Hepatic stellate cell (primary cell): Measurements from ENCODE around the gene VPS26A.

Source experiments
- DNase-seq: peaks from one replicate; pipeline ENCODE4 v3.0.0; 2011; ENCODE audit warnings: low spot score

The VPS26A gene

GRCh38 chr10:69123747-69124562 is at the start of gene VPS26A:
Gene VPS26A (plus strand): TSS chr10:69124178. CDS start chr10:69124278, 100 bp downstream.
- peak; percentile 96 for DNase-seq

- no peak for DNase-seq
Observed at GRCh38 chr10:69074532-69074931, 49.4 kb upstream of the VPS26A start.

- no peak for DNase-seq
Observed at GRCh38 chr10:69075431-69075830, 48.5 kb upstream of the VPS26A start.

- no peak for DNase-seq
Observed at GRCh38 chr10:69078311-69078710, 45.7 kb upstream of the VPS26A start.

- DNase-seq, result no peak
Observed at GRCh38 chr10:69080226-69080625, 43.8 kb upstream of the VPS26A start.

- DNase-seq, result peak; percentile 41
Observed at GRCh38 chr10:69086001-69086509, 37.9 kb upstream of the VPS26A start.

GRCh38 chr10:69087590-69088470 is 36.1 kb upstream of the VPS26A start, which contains the start of gene SRGN:
Gene SRGN (plus strand): TSS chr10:69088103. CDS start chr10:69088158, 55 bp downstream.
- DNase-seq, result peak; percentile 79

- no peak for DNase-seq
Observed at GRCh38 chr10:69088471-69088769, 35.6 kb upstream of the VPS26A start.

- peak; percentile 55 for DNase-seq
Observed at GRCh38 chr10:69088801-69089501, 35.0 kb upstream of the VPS26A start.

GRCh38 chr10:69089638-69090599 is 34.1 kb upstream of the VPS26A start:
- DNase-seq, result no peak

GRCh38 chr10:69090685-69091084 is 33.3 kb upstream of the VPS26A start:
- no peak for DNase-seq

- no peak for DNase-seq
Observed at GRCh38 chr10:69091143-69091651, 32.8 kb upstream of the VPS26A start.

- peak; percentile 53 for DNase-seq
Observed at GRCh38 chr10:69092959-69093850, 30.8 kb upstream of the VPS26A start.

GRCh38 chr10:69093933-69094332 is 30.0 kb upstream of the VPS26A start:
- no peak for DNase-seq

GRCh38 chr10:69096045-69096444 is 27.9 kb upstream of the VPS26A start:
- DNase-seq, result no peak

- DNase-seq, result no peak
Observed at GRCh38 chr10:69097729-69098128, 26.2 kb upstream of the VPS26A start.

GRCh38 chr10:69100136-69100872 is 23.7 kb upstream of the VPS26A start:
- DNase-seq, result no peak

- no peak for DNase-seq
Observed at GRCh38 chr10:69101451-69102095, 22.4 kb upstream of the VPS26A start.

GRCh38 chr10:69102440-69102839 is 21.5 kb upstream of the VPS26A start:
- DNase-seq, result no peak
